ENCODE results near the gene PLD2. TPM values are rescaled to one million over a fixed set of nuclear protein-coding genes. Genes with fewer than 3 reads are reported as not detected.
A peak's percentile ranks its signal among the peaks of the same experiment; 100 is the strongest.

The PLD2 gene
- 18.2 TPM for polyA plus RNA-seq (2012; ENCODE audit: insufficient read depth, insufficient read length)

- H3K4me3 ChIP-seq (ENCODE audit: low read length) = peak within 1 kb of the TSS; percentile 64
- DNase-seq (ENCODE audit: low read depth, low spot score) = peak; percentile 64
Measured at GRCh38 chr17:4806777-4807604, at the start of gene PLD2. PLD2 (plus strand) TSS chr17:4807152; CDS start chr17:4807773, 621 bp downstream.

- no peak for DNase-seq (ENCODE audit: low read depth, low spot score)
- H3K4me3 ChIP-seq (ENCODE audit: low read length) = no peak overlapping the region
Measured at GRCh38 chr17:4759776-4760236, 47.1 kb upstream of the PLD2 start.

GRCh38 chr17:4764595-4764994, 42.4 kb upstream of the PLD2 start:
- no peak overlapping the region for H3K4me3 ChIP-seq (ENCODE audit: low read length)
- no peak for DNase-seq (ENCODE audit: low read depth, low spot score)

- H3K4me3 ChIP-seq (ENCODE audit: low read length) = no peak overlapping the region
- DNase-seq (ENCODE audit: low read depth, low spot score) = no peak
Measured at GRCh38 chr17:4766201-4766600, 40.8 kb upstream of the PLD2 start.

- no peak for DNase-seq (ENCODE audit: low read depth, low spot score)
- H3K4me3 ChIP-seq (ENCODE audit: low read length) = no peak overlapping the region
Measured at GRCh38 chr17:4766723-4767122, 40.2 kb upstream of the PLD2 start.

- no peak overlapping the region for H3K4me3 ChIP-seq (ENCODE audit: low read length)
- no peak for DNase-seq (ENCODE audit: low read depth, low spot score)
Measured at GRCh38 chr17:4768298-4768697, 38.7 kb upstream of the PLD2 start.

- no peak overlapping the region for H3K4me3 ChIP-seq (ENCODE audit: low read length)
- no peak for DNase-seq (ENCODE audit: low read depth, low spot score)
Measured at GRCh38 chr17:4769628-4770027, 37.3 kb upstream of the PLD2 start.

GRCh38 chr17:4771519-4772234, 35.3 kb upstream of the PLD2 start, which contains the start of gene TM4SF5:
TM4SF5 (plus strand) TSS chr17:4771886; CDS start chr17:4771923, 37 bp downstream.
- peak; percentile 68 for DNase-seq (ENCODE audit: low read depth, low spot score)
- H3K4me3 ChIP-seq (ENCODE audit: low read length) = no peak within 1 kb of the TSS

- H3K4me3 ChIP-seq (ENCODE audit: low read length) = no peak overlapping the region
- DNase-seq (ENCODE audit: low read depth, low spot score) = no peak
Measured at GRCh38 chr17:4772235-4772613, 34.7 kb upstream of the PLD2 start.

GRCh38 chr17:4777969-4778760, 28.8 kb upstream of the PLD2 start:
- no peak for DNase-seq (ENCODE audit: low read depth, low spot score)
- H3K4me3 ChIP-seq (ENCODE audit: low read length) = no peak overlapping the region

- no peak for DNase-seq (ENCODE audit: low read depth, low spot score)
- no peak overlapping the region for H3K4me3 ChIP-seq (ENCODE audit: low read length)
Measured at GRCh38 chr17:4780325-4780955, 26.5 kb upstream of the PLD2 start.

GRCh38 chr17:4782652-4783051, 24.3 kb upstream of the PLD2 start:
- no peak overlapping the region for H3K4me3 ChIP-seq (ENCODE audit: low read length)
- no peak for DNase-seq (ENCODE audit: low read depth, low spot score)

GRCh38 chr17:4785311-4786105, 21.4 kb upstream of the PLD2 start:
- DNase-seq (ENCODE audit: low read depth, low spot score) = no peak
- no peak overlapping the region for H3K4me3 ChIP-seq (ENCODE audit: low read length)

- DNase-seq (ENCODE audit: low read depth, low spot score) = no peak
- H3K4me3 ChIP-seq (ENCODE audit: low read length) = no peak within 1 kb of the TSS
Measured at GRCh38 chr17:4786106-4786511, 20.8 kb upstream of the PLD2 start, which contains the start of gene VMO1. VMO1 (minus strand) TSS chr17:4786364; CDS start chr17:4786352, 12 bp downstream.

GRCh38 chr17:4786516-4786915, 20.4 kb upstream of the PLD2 start:
- no peak for DNase-seq (ENCODE audit: low read depth, low spot score)
- no peak overlapping the region for H3K4me3 ChIP-seq (ENCODE audit: low read length)

- DNase-seq (ENCODE audit: low read depth, low spot score) = no peak
- no peak overlapping the region for H3K4me3 ChIP-seq (ENCODE audit: low read length)
Measured at GRCh38 chr17:4788159-4788806, 18.7 kb upstream of the PLD2 start.

- peak within 1 kb of the TSS; percentile 66 for H3K4me3 ChIP-seq (ENCODE audit: low read length)
- DNase-seq (ENCODE audit: low read depth, low spot score) = no peak
Measured at GRCh38 chr17:4788807-4789700, 17.9 kb upstream of the PLD2 start, which contains the start of gene GLTPD2. GLTPD2 (plus strand) TSS chr17:4788964; CDS start chr17:4789012, 48 bp downstream.
